ENCODE results near the gene STIL.
A peak's percentile ranks its signal among the peaks of the same experiment; 100 is the strongest.
"Not testable (repeated sequence)": the region's sequence is repeated elsewhere in the genome, so short reads cannot be mapped to it uniquely, and the experiment has no call there.

Gene STIL

GRCh38 chr1:47319968-47320367, 6.0 kb upstream of the STIL start:
- not testable (repeated sequence) for DNase-seq (ENCODE audit: low read depth)

GRCh38 chr1:47317841-47318240, 3.9 kb upstream of the STIL start:
- no peak for DNase-seq (ENCODE audit: low read depth)

GRCh38 chr1:47309427-47309826, 4.5 kb downstream of the STIL start:
- no peak for DNase-seq (ENCODE audit: low read depth)

- no peak for DNase-seq (ENCODE audit: low read depth)
Measured at GRCh38 chr1:47302472-47302871, 11.5 kb downstream of the STIL start.

- DNase-seq (ENCODE audit: low read depth) = no peak
Measured at GRCh38 chr1:47298025-47298699, 15.8 kb downstream of the STIL start.

GRCh38 chr1:47295579-47295978, 18.4 kb downstream of the STIL start:
- no peak for DNase-seq (ENCODE audit: low read depth)

GRCh38 chr1:47294863-47295262, 19.1 kb downstream of the STIL start:
- not testable (repeated sequence) for DNase-seq (ENCODE audit: low read depth)

- not testable (repeated sequence) for DNase-seq (ENCODE audit: low read depth)
Measured at GRCh38 chr1:47288116-47288515, 25.8 kb downstream of the STIL start.

GRCh38 chr1:47280142-47280541, 33.8 kb downstream of the STIL start:
- no peak for DNase-seq (ENCODE audit: low read depth)

GRCh38 chr1:47276850-47277249, 37.1 kb downstream of the STIL start:
- DNase-seq (ENCODE audit: low read depth) = no peak

- not testable (repeated sequence) for DNase-seq (ENCODE audit: low read depth)
Measured at GRCh38 chr1:47275811-47276210, 38.1 kb downstream of the STIL start.

- not testable (repeated sequence) for DNase-seq (ENCODE audit: low read depth)
Measured at GRCh38 chr1:47265529-47265928, 48.4 kb downstream of the STIL start.

GRCh38 chr1:47262787-47263413, 51.0 kb downstream of the STIL start:
- DNase-seq (ENCODE audit: low read depth) = peak; percentile 7

GRCh38 chr1:47257224-47257623, 56.7 kb downstream of the STIL start:
- DNase-seq (ENCODE audit: low read depth) = no peak

GRCh38 chr1:47252795-47253194, 61.2 kb downstream of the STIL start:
- DNase-seq (ENCODE audit: low read depth) = no peak

- DNase-seq (ENCODE audit: low read depth) = no peak
Measured at GRCh38 chr1:47252369-47252768, 61.6 kb downstream of the STIL start.

- DNase-seq (ENCODE audit: low read depth) = no peak
Measured at GRCh38 chr1:47249755-47250154, 64.2 kb downstream of the STIL start.

- DNase-seq (ENCODE audit: low read depth) = no peak
Measured at GRCh38 chr1:47244339-47244862, 69.5 kb downstream of the STIL start.

- no peak for DNase-seq (ENCODE audit: low read depth)
Measured at GRCh38 chr1:47243910-47244309, 70.0 kb downstream of the STIL start.

GRCh38 chr1:47241114-47242113, 72.5 kb downstream of the STIL start:
- no peak for DNase-seq (ENCODE audit: low read depth)

- no peak for DNase-seq (ENCODE audit: low read depth)
Measured at GRCh38 chr1:47238935-47239592, 74.9 kb downstream of the STIL start.

- DNase-seq (ENCODE audit: low read depth) = no peak
Measured at GRCh38 chr1:47235806-47236205, 78.1 kb downstream of the STIL start.

Measured in stimulated activated CD4-positive, alpha-beta T cell treated with anti-CD3 and anti-CD28 coated beads, Interleukin-2, amount 100 ng/mL, for 4 hours (primary cell).